Gastroesophageal sphincter (tissue), 4 donors: Measurements from ENCODE around the gene METTL24. TPM values are rescaled to one million over a fixed set of nuclear protein-coding genes. Genes with fewer than 3 reads are reported as not detected.
"Not testable (repeated sequence)": the region's sequence is repeated elsewhere in the genome, so short reads cannot be mapped to it uniquely, and the experiment has no call there.

Source experiments
- ATAC-seq: fragments of 150-250 bp; one replicate; pipeline ENCODE4 v1.9.1; 2016; ENCODE audit warnings: mild to moderate bottlenecking, moderate library complexity
- H3K27ac ChIP-seq, 4 donors: fragments of 200-600 bp; sonication (generic) in 3 of 4; 1 replicate in 3 of 4; 2 replicates in 1 of 4; pipeline ENCODE4 v1.5.1; 2016 to 2019
- H3K27me3 ChIP-seq: fragments of 200-600 bp; sonication (generic); one replicate; pipeline ENCODE4 v1.5.1; 2019
- H3K36me3 ChIP-seq, 2 donors: fragments of 200-600 bp; sonication (generic); one replicate each; pipeline ENCODE4 v1.5.1; 2019; ENCODE audit warnings: control low read depth in 1 of 2
- H3K4me1 ChIP-seq, 3 donors: fragments of 200-600 bp; sonication (generic); 1 replicate in 2 of 3; 2 replicates in 1 of 3; pipeline ENCODE4 v1.5.1; 2016 to 2019; ENCODE audit warnings: control low read depth in 2 of 3
- H3K4me3 ChIP-seq, 2 donors: fragments of 200-600 bp; sonication (generic); one replicate each; pipeline ENCODE4 v1.5.1; 2019; ENCODE audit warnings: mild to moderate bottlenecking in 1 of 2, moderate library complexity in 1 of 2
- H3K9me3 ChIP-seq, 3 donors: fragments of 200-600 bp; sonication (generic); one replicate each; pipeline ENCODE4 v1.5.1; 2017 to 2019; ENCODE audit warnings: control low read depth in 2 of 3
- EP300 ChIP-seq: sonication (generic); formaldehyde crosslinking; IDR thresholded peaks from one replicate; pipeline ENCODE4 v1.6.1; 2017; ENCODE audit warnings: antibody characterized with exemption, mild to moderate bottlenecking
- POLR2A ChIP-seq, 2 donors: fragments of 450-650 bp; IDR thresholded peaks; one replicate each; pipeline ENCODE4 v1.6.1; 2017; ENCODE audit warnings: antibody characterized with exemption in 2 of 2, mild to moderate bottlenecking in 2 of 2, moderate library complexity in 1 of 2
- POLR2AphosphoS5 ChIP-seq: sonication (generic); formaldehyde crosslinking; IDR thresholded peaks from one replicate; pipeline ENCODE4 v1.6.1; 2017; ENCODE audit warnings: antibody characterized with exemption
- WGBS, 2 donors: methylation state at CpG; one replicate each; pipeline ENCODE4 v1.1.5; 2018; ENCODE audit warnings: low coverage in 1 of 2; 5-methylcytosine and 5-hydroxymethylcytosine counted together
- total RNA-seq, 4 donors: library from RNA; depleted of rRNA; stranded (reverse); fragments of >200 nt; gene quantifications; one replicate each; pipeline ENCODE4 v1.1.0, GENCODE V29; 2016
- TF ChIP-seq, protein P1 (sequence below), 4 experiments: fragments of 200-600 bp in 2 of 4; fragments of 450-650 bp in 2 of 4; sonication (generic) in 1 of 4; IDR thresholded peaks; one replicate each; pipeline ENCODE4 v1.5.1; 2017 to 2019; ENCODE audit warnings: antibody characterized with exemption in 4 of 4, mild to moderate bottlenecking in 2 of 4, moderate library complexity in 2 of 4

The METTL24 gene
- total RNA-seq, 4 donors from 2014 or later: 18.6 to 33.6 (median 24.4) TPM

DNA sequence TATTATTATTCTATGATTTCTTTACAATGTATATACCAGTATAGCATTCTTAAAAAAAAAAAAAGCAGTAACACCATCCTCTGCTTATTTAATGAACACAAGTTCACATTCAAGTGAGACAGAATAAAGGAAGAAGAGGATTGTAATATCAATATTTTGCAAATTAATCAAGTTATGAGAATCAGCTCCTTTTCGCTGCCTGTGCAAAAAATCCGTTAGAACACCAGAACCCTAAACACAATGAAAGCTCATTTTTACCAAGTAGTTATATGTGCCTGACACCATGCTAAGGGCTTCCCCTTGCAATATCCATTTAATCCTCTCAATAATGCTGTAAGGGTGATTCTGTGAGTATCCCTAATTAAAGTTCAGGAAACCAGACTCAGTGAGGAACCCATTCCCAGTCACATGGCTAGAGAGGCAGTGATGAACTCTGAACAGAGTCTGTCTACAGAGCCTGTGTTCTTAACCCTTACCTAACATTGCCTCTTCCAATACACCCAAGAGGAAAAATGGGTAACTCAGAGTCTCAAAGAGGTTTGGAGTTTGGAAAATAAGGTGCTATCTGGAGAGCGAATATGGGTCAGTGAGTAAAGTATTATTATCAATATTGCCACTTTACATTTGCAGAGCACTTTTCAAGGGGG, 111.1 kb downstream of the METTL24 start:
- H3K9me3 ChIP-seq: no peaks in the 10 kb centered on the region
- ATAC-seq: no peak
- H3K4me3 ChIP-seq: no peak overlapping the region
- H3K27me3 ChIP-seq: no peaks in the 10 kb centered on the region
- TF ChIP-seq POLR2AphosphoS5 (no peak), EP300 (no peak), POLR2A (IDR thresholded peaks at IDR 0.05) (no peak)
- TF ChIP-seq, protein P1, sequence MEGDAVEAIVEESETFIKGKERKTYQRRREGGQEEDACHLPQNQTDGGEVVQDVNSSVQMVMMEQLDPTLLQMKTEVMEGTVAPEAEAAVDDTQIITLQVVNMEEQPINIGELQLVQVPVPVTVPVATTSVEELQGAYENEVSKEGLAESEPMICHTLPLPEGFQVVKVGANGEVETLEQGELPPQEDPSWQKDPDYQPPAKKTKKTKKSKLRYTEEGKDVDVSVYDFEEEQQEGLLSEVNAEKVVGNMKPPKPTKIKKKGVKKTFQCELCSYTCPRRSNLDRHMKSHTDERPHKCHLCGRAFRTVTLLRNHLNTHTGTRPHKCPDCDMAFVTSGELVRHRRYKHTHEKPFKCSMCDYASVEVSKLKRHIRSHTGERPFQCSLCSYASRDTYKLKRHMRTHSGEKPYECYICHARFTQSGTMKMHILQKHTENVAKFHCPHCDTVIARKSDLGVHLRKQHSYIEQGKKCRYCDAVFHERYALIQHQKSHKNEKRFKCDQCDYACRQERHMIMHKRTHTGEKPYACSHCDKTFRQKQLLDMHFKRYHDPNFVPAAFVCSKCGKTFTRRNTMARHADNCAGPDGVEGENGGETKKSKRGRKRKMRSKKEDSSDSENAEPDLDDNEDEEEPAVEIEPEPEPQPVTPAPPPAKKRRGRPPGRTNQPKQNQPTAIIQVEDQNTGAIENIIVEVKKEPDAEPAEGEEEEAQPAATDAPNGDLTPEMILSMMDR (IDR thresholded peaks at IDR 0.05): no peak
- H3K4me1 ChIP-seq: no peaks in the 10 kb centered on the region
- 100% methylated on average over 2 to 3 of the region's 3 CpGs for WGBS, 2 donors
- H3K27ac ChIP-seq: no peak overlapping the region
- H3K36me3 ChIP-seq: peaks cover 0 to 36% of the 10 kb centered on the region in 2 donors

- Histone ChIP-seq H3K4me1 (no peaks in the 10 kb centered on the region), H3K9me3 (no peaks in the 10 kb centered on the region), H3K27ac (no peak overlapping the region), H3K4me3 (no peak overlapping the region), H3K36me3 (peaks cover 0 to 41% of the 10 kb centered on the region in 2 donors), H3K27me3 (no peaks in the 10 kb centered on the region)
- ATAC-seq: no peak
- WGBS, 2 donors: 92 to 94% methylated on average over 3 of the region's 3 CpGs
- no peak for TF ChIP-seq POLR2A (IDR thresholded peaks at IDR 0.05)
Observed at GRCh38 chr6:110246378-110246777, 111.8 kb downstream of the METTL24 start.

DNA sequence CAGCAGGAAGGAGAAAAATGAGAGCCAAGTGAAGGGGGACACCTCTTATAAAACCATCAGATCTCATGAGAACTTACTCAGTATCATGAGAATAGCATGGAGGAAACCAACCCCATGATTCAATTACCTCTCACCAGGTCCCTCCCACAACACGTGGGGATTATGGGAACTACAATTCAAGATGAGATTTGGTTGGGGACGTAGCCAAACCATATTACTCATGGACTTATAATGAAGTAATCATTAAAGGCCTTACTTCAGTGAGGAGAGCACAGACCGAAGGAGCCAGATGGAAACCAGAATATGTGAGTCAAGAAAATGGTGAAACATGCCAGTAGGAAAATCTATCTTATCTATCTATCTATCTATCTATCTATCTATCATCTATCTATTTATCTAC, 113.5 kb downstream of the METTL24 start:
- H3K9me3 ChIP-seq, ATAC-seq, H3K27ac ChIP-seq, H3K4me1 ChIP-seq, H3K27me3 ChIP-seq, H3K4me3 ChIP-seq: not testable (repeated sequence)
- H3K36me3 ChIP-seq: peaks cover 0 to 41% of the 10 kb centered on the region in 2 donors
- WGBS, 2 donors: 90 to 91% methylated on average over 3 of the region's 3 CpGs

- Histone ChIP-seq H3K9me3 (no peaks in the 10 kb centered on the region), H3K4me3 (no peak overlapping the region), H3K4me1 (peaks cover 0 to under 1% (median 0%) of the 10 kb centered on the region in 3 donors), H3K27ac (no peak overlapping the region), H3K36me3 (peaks cover 0 to 43% of the 10 kb centered on the region in 2 donors), H3K27me3 (no peaks in the 10 kb centered on the region)
- no peak for ATAC-seq
- WGBS, 2 donors: 93 to 100% methylated on average over 1 of the region's 1 CpG
- TF ChIP-seq EP300 (no peak), POLR2AphosphoS5 (no peak), POLR2A (IDR thresholded peaks at IDR 0.05) (no peak)
- TF ChIP-seq, protein P1 (IDR thresholded peaks at IDR 0.05): no peak
Observed at GRCh38 chr6:110239526-110240274, 118.4 kb downstream of the METTL24 start.

DNA sequence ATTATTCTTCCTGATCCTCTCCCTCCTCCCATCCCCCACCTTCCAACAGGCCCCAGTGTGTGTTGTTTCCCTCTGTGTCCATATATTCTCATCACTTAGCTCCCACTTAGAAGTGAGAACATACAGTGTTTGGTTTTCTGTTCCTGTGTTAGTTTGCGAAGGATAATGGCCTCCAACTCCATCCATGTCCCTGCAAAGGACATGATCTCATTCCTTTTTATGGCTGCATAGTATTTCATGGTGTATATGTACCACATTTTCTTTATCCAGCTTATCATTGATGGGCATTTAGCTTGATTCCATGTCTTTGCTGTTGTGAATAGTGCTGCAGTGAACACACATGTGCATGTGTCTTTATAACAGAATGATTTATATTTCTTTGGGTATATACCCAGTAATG, 122.1 kb downstream of the METTL24 start:
- not testable (repeated sequence) for H3K27ac ChIP-seq, H3K4me3 ChIP-seq, ATAC-seq, H3K9me3 ChIP-seq, H3K27me3 ChIP-seq
- 86% methylated on average over 1 of the region's 1 CpG; no CpG with 5 or more reads in 1 of the 2 donors for WGBS, 2 donors
- H3K36me3 ChIP-seq: peaks cover 0 to 23% of the 10 kb centered on the region in 2 donors
- peaks cover 0 to 14% (median 4%) of the 10 kb centered on the region in 3 donors for H3K4me1 ChIP-seq

GRCh38 chr6:110233770-110234374, 124.3 kb downstream of the METTL24 start:
- H3K27me3 ChIP-seq: no peaks in the 10 kb centered on the region
- WGBS, 2 donors: 100% methylated on average over 1 to 2 of the region's 2 CpGs
- peaks cover 0 to 14% (median 4%) of the 10 kb centered on the region in 3 donors for H3K4me1 ChIP-seq
- H3K36me3 ChIP-seq: peaks cover 0 to 33% of the 10 kb centered on the region in 2 donors
- ATAC-seq: no peak
- no peak overlapping the region for H3K4me3 ChIP-seq
- TF ChIP-seq EP300: no peak
- no peaks in the 10 kb centered on the region for H3K9me3 ChIP-seq
- peak overlapping the region in 3 of 4 donors; percentile 15 to 32 (median 21) for H3K27ac ChIP-seq
